CD4-positive, alpha-beta T cell treated with Interleukin-6 for 4 hours (primary cell): ENCODE results near the gene APBA1.
A peak's percentile ranks its signal among the peaks of the same experiment; 100 is the strongest.

ENCODE experiments used
- DNase-seq: peaks from one replicate; pipeline ENCODE4 v3.0.0-alpha.2; 2020; ENCODE audit warnings: mixed read lengths

The APBA1 gene

GRCh38 chr9:69671879-69672595 is at the start of gene APBA1:
TSS of gene APBA1 (minus strand) at chr9:69672371.
- DNase-seq: peak; percentile 72

GRCh38 chr9:69719983-69720382 is 47.8 kb upstream of the APBA1 start:
- no peak for DNase-seq

- no peak for DNase-seq
Measured at GRCh38 chr9:69719367-69719766, 47.2 kb upstream of the APBA1 start.

- no peak for DNase-seq
Measured at GRCh38 chr9:69718218-69718617, 46.0 kb upstream of the APBA1 start.

- DNase-seq: no peak
Measured at GRCh38 chr9:69715825-69716224, 43.7 kb upstream of the APBA1 start.

- DNase-seq: no peak
Measured at GRCh38 chr9:69715096-69715495, 42.9 kb upstream of the APBA1 start.

GRCh38 chr9:69697475-69697874 is 25.3 kb upstream of the APBA1 start:
- no peak for DNase-seq

GRCh38 chr9:69696802-69697201 is 24.6 kb upstream of the APBA1 start:
- no peak for DNase-seq

GRCh38 chr9:69689991-69690538 is 17.9 kb upstream of the APBA1 start:
- DNase-seq: no peak

GRCh38 chr9:69683927-69684326 is 11.8 kb upstream of the APBA1 start:
- no peak for DNase-seq

- DNase-seq: no peak
Measured at GRCh38 chr9:69678843-69679538, 6.8 kb upstream of the APBA1 start.

GRCh38 chr9:69677931-69678330 is 5.8 kb upstream of the APBA1 start:
- DNase-seq: no peak

GRCh38 chr9:69675563-69675962 is 3.4 kb upstream of the APBA1 start:
- no peak for DNase-seq

GRCh38 chr9:69674716-69675438 is 2.7 kb upstream of the APBA1 start:
- no peak for DNase-seq

- DNase-seq: no peak
Measured at GRCh38 chr9:69674112-69674685, 2.0 kb upstream of the APBA1 start.

- no peak for DNase-seq
Measured at GRCh38 chr9:69673311-69673640, 1.1 kb upstream of the APBA1 start.

GRCh38 chr9:69672596-69673310 is 582 bp upstream of the APBA1 start:
- peak; percentile 78 for DNase-seq

- no peak for DNase-seq
Measured at GRCh38 chr9:69671311-69671878, 776 bp downstream of the APBA1 start.

GRCh38 chr9:69667306-69667705 is 4.9 kb downstream of the APBA1 start:
- DNase-seq: no peak

- DNase-seq: no peak
Measured at GRCh38 chr9:69660304-69660703, 11.9 kb downstream of the APBA1 start.

GRCh38 chr9:69658987-69659675 is 13.0 kb downstream of the APBA1 start:
- DNase-seq: no peak

- DNase-seq: no peak
Measured at GRCh38 chr9:69657269-69657668, 14.9 kb downstream of the APBA1 start.
